ENCODE measurements around the gene MLKL.

- no peak for TF ChIP-seq HMGXB4 (CRISPR knock-in tag; IDR thresholded peaks at IDR 0.05)
- TF ChIP-seq CTCF (IDR thresholded peaks at IDR 0.05), result no peak
- TF ChIP-seq ATF6 (CRISPR knock-in tag; IDR thresholded peaks at IDR 0.05), result no peak
- TF ChIP-seq ETV6 (CRISPR knock-in tag; IDR thresholded peaks at IDR 0.05), result no peak
- TF ChIP-seq MAX (CRISPR knock-in tag; IDR thresholded peaks at IDR 0.05), result no peak
- no peak for TF ChIP-seq FOXK1 (CRISPR knock-in tag; IDR thresholded peaks at IDR 0.05)
- no peak for TF ChIP-seq SMAD4 (CRISPR knock-in tag; IDR thresholded peaks at IDR 0.05)
- TF ChIP-seq SMAD3 (CRISPR knock-in tag; IDR thresholded peaks at IDR 0.05; ENCODE audit: borderline replicate concordance), result no peak
- TF ChIP-seq ZSCAN18 (CRISPR knock-in tag; IDR thresholded peaks at IDR 0.05), result no peak
- no peak for TF ChIP-seq TP53 (CRISPR knock-in tag; IDR thresholded peaks at IDR 0.05)
- no peak for TF ChIP-seq IRF1 (CRISPR knock-in tag; IDR thresholded peaks at IDR 0.05)
- TF ChIP-seq IRF2 (CRISPR knock-in tag; IDR thresholded peaks at IDR 0.05; ENCODE audit: borderline replicate concordance, low read depth), result no peak
- no peak for TF ChIP-seq AFF4 (CRISPR knock-in tag; IDR thresholded peaks at IDR 0.05; ENCODE audit: borderline replicate concordance)
These were observed 22.8 kb downstream of the MLKL start for GRCh38 chr16:74677868-74678267.

All from WTC11 (cell line).